Hematopoietic multipotent progenitor cell (in vitro differentiated cells): ENCODE data around the gene CEP57L1. TPM values are rescaled to one million over a fixed set of nuclear protein-coding genes. Genes with fewer than 3 reads are reported as not detected.
A peak's percentile ranks its signal among the peaks of the same experiment; 100 is the strongest.
"Not testable (repeated sequence)": the region's sequence is repeated elsewhere in the genome, so short reads cannot be mapped to it uniquely, and the experiment has no call there.

Experiments used
- DNase-seq, 3 donors: peaks; one replicate each; pipeline ENCODE4 v3.0.0-alpha.2; 2011 to 2015; ENCODE audit warnings: low read depth in 2 of 3, low spot score in 2 of 3
- total RNA-seq: library from RNA; depleted of rRNA; stranded (reverse); fragments of >200 nt; gene quantifications from one replicate; pipeline ENCODE4 v1.2.3, GENCODE V29; 2012

CEP57L1 gene
- total RNA-seq, 1 donor = 14.8 TPM

DNA sequence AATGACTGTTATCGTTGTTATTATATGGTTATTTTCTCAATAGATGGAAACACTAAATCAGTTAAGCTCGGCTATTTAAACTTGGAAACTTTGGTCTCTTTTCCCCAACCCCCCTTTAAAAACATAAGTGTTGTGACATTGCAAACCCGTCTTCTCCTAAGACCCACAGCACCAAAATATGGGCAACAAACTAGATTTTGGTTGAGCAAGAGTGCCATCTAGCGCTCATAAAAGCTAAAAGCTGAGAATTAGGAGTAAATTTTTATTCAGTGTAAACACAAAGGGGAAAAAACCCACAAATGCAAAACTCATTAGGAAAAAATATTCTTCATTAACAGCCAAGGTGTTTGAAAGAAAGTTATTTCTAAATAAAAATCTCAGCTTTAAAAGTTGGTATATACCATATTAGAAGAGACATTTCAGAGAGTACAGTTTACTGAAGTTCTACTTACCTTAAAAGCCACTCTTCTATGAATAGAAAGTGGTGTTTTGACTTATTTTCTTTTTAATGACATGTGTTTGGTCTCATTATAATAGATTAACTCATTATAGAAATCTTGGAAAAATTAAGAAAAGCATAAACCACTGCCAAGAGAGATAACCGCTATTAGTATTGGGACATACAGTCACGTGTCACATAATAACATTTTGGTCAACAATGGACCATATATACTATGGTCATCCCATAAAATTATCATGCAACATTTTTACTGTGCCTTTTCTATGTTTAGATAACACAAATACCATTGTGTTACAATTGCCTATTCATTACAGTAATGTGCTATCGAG lies 21.8 kb upstream of the CEP57L1 start:
- peak; percentile 54 to 90 (median 69) for DNase-seq

DNA sequence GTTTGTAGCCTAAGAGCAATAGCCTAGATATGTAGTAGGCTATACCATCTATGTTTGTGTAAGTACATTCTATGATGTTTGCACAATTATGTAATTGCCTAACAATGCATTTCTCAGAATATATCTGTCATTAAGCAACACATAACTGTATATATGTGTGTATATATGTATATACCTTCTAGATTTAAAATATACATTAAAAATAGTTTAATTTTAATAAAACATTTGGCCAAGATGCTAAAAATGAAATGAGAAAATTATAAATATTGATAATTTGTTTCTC lies 21.2 kb upstream of the CEP57L1 start:
- no peak for DNase-seq

GRCh38 chr6:109075934-109076333 lies 19.4 kb upstream of the CEP57L1 start:
- no peak for DNase-seq

DNA sequence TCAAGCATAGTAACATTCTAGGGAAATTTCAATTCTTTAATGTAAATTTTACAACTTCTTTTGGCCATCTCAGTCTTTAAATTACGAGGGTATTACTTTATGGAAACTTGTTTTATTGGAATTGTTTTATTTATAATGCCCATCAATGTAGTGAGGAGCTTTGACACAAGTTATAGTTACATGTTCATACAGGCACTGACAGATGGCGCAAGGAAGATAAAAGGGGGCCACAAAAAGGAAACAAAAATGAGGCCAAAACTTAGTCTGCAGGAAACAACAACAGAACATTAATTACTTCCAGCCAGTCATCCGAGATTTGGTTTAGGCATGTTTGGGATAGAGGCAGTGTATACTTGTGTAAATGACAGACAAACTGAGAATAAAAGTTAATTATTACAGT lies 18.9 kb upstream of the CEP57L1 start:
- peak in 2 of 3 donors; percentile 42 to 62 for DNase-seq

- peak in 1 of 3 donors; percentile 50 for DNase-seq
These were observed 15.3 kb upstream of the CEP57L1 start for GRCh38 chr6:109079981-109080380.

DNA sequence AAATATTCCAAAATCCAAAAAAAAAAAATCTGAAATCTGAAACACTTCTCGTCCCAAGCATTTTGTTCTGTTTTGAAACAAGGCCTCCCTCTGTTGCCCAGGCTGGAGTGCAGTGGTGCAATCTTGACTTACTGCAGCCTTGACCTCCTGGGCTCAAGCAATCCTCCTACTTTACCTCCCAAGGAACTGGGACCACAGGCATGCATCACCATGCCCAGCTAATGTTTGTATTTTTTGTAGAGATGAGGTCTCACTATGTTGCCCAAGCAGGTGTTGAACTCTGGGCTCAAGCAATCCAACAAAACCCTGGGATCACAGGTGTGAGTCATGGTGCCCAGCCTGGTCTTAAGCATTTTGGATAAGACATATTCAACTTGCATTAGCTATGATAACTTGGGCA lies 14.3 kb upstream of the CEP57L1 start:
- DNase-seq = no peak

DNA sequence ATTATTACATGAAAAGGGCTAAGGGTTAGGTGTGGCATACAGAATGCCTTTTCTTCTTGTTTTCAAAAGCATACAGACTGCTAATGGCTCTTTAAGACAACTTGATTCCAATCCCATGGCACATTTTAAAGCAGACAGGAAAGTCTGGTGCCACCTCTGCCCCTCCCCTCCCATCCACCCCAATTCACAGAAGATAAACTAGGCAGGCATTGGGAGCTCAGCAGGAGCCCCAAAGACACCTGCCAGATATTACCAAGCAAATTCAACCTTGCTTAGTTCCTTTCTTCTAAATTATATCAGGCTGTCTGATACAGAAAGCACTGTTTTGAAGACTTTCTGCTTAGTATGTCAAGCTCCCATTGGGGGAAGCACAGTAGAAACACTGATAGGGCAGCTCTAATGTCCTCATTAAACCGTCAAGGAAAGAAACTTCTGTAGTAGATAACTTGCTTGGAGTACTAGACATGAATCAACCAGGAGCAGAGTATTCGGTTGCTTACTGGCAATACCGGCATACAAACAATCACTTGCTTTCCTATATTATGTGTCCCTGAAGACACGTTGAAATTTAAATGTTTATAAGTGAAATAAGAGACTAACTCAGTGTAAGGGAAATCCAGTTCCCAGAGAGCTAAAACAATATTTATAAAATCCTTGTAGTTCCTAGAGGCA lies 13.7 kb upstream of the CEP57L1 start:
- no peak for DNase-seq

DNA sequence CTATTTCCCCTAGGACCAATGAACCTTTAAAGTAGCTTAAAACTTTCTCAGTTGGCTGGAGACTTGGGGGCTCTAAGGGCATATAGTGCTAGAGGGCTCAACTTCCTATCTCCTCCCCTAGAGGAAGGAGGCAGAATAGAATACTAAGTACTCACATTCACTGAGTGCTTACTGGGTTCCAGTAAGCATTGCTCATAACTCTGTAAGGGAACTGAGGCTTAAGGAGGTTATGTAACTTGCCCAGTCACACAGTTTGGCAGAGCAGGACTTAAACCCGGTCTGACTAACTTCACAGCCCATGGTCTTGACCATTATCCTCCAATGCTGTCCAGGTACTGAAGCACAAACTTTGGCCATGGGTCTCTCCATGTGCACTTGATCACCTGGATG lies 13.1 kb upstream of the CEP57L1 start:
- no peak for DNase-seq

DNA sequence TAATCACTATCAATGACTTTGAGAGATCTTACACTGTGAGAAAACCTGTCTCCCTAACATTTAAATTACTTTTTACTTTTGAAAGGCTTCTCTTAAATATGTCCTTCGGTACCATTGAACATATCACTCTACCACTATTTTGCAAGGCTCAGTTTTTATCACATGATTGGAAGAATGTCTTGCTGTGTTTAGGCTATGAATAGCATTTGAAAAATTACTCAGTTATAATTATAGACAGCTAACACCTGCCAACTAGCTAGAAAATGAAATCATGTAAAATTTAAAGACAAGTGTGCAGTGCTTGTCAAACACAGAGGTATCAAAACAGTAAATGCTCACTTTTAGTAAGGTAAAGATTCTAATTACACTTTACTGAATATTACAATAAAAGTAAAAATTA lies 11.7 kb upstream of the CEP57L1 start:
- no peak for DNase-seq

GRCh38 chr6:109084146-109084545 lies 11.2 kb upstream of the CEP57L1 start:
- DNase-seq = not testable (repeated sequence)

DNA sequence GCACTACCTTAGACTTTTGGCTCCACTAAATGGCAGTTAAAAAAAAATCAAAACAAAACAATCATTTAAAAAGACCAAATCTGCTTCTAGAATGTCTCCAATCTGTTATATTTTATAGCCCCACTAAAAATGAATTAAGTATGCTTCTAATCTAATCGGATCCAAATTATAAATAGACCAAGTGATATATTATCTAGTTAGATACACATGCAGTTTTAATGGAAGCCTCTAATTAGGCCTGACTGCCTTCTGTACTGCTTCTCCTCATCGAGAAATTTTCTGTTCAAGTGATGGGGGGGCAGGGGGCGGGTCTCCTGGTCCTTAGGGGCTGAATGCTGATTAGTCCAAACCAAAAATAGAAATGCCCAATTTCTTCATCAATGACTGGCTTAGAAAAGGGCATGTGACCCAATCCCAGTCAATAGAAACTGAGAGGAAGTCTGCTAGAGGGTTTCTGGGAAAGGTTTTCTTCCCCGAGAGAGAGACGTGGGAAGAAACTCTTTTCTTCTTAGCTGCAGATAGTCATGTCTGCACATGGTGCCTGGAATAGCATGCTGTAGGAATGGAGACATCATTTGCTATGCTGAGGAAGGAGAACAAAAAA lies 7.5 kb upstream of the CEP57L1 start:
- DNase-seq = no peak

DNA sequence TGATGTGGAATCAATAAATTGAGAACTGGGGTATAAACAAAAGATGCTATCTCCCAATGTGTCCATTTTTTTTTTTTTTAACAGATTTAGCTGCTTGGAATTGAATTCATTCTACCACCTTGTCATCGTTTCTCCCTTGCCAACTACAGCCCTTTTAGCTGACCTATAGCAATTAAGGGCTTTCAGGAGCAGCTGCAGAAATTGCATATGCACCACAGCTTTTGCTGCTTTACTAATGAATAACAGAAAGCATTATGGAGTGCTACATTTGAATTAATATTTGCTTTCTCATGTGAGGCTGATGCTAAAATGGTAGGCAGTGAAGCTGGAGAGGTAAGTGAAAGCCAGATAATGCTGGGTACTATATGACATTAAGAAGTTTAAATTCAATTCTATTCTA lies 6.3 kb upstream of the CEP57L1 start:
- DNase-seq = no peak

DNA sequence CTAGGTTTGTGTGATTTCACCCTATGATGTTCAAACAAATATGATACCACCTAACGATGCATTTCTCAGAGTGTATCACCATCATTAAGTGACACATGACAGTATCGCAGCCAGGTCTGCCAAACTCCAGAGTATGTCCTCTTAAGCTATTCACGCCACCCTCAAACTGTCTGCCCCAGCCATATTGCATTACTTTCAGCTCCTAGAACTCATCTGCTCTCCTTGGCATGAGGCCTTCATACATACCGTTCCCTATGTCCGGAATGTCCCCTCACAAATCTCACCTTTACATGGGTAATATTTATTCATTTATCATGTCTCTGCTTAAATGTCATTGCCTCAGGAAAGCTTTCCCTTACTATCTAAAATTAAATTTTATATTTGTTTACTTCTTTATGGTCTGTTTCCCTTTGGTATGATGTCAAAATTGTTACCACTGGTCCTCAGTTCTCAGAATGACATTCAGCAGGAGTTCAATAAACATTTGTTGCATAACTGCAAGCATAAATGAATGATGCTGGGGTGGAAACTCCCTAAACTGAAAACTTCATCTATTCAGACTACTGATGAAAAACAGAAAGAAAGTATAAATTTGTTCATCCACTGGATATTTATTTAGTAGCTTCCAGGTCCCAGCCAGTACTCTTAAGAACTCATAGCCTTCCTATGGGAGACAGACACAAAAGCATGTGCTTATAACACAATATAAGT lies 3.8 kb upstream of the CEP57L1 start:
- peak in 1 of 3 donors; percentile 16 for DNase-seq

DNA sequence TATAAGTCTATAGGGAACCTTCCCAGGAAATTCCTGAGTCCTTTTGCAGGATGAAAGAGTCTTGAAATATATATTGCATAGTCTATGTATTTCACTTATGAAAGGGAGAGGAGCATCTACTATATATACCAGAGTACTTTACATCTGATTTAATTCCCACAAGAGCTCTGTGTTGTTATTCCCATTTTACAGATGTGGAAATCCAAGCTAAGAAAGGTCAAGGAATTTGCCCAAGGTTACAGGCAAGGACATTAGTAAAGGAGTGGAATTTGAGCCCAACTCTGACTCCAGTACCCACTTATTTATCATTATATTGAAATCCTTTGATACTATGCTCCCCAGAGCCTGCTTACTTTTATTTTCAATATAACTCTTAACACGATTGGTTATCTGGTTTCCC lies 3.2 kb upstream of the CEP57L1 start:
- no peak for DNase-seq

GRCh38 chr6:109093732-109094415 lies 1.4 kb upstream of the CEP57L1 start:
- no peak for DNase-seq

- DNase-seq = peak; percentile 52 to 99 (median 91)
These were observed 781 bp upstream of the CEP57L1 start, which contains the start of gene SESN1 for GRCh38 chr6:109094416-109095035. Gene SESN1, minus strand, starts transcription at chr6:109094846. Its CDS starts 773 bp downstream, at chr6:109094073.

DNA sequence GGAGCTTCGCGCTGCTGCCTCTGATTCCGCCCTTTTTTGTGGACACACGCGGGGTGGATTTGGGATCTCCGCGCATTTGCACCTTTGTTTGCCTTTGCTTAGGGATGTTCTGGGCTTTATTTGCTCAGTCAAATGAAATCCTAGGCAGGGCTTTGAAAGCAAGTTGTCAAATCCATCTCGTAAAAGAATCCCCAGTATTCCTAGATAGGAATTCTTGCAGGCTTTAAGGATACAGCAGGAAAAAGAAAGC lies 453 bp downstream of the CEP57L1 start:
- no peak for DNase-seq

- DNase-seq = no peak
These were observed 901 bp downstream of the CEP57L1 start for GRCh38 chr6:109096208-109096607.

- DNase-seq = no peak
These were observed 2.4 kb downstream of the CEP57L1 start for GRCh38 chr6:109097661-109098060.

GRCh38 chr6:109102762-109103161 lies 7.5 kb downstream of the CEP57L1 start:
- DNase-seq = no peak

- no peak for DNase-seq
These were observed 8.6 kb downstream of the CEP57L1 start for GRCh38 chr6:109103942-109104341.
